Activated naive CD8-positive, alpha-beta T cell (primary cell): ENCODE data around the gene SYF2.
A peak's percentile ranks its signal among the peaks of the same experiment; 100 is the strongest.
"Not testable (repeated sequence)": the region's sequence is repeated elsewhere in the genome, so short reads cannot be mapped to it uniquely, and the experiment has no call there.

ENCODE experiments used
- H3K27ac Mint-ChIP-seq: one replicate; pipeline ENCODE4 v1.8.0; 2021; ENCODE audit warnings: mixed read lengths
- H3K27me3 Mint-ChIP-seq: one replicate; pipeline ENCODE4 v1.8.0; 2021; ENCODE audit warnings: mixed read lengths
- H3K36me3 Mint-ChIP-seq: one replicate; pipeline ENCODE4 v1.8.0; 2021; ENCODE audit warnings: mixed read lengths
- H3K4me1 Mint-ChIP-seq: one replicate; pipeline ENCODE4 v1.8.0; 2021; ENCODE audit warnings: low read depth, mixed read lengths
- H3K4me3 Mint-ChIP-seq: one replicate; pipeline ENCODE4 v1.8.0; 2021; ENCODE audit warnings: mild to moderate bottlenecking, mixed read lengths
- H3K9me3 Mint-ChIP-seq: one replicate; pipeline ENCODE4 v1.8.0; 2021; ENCODE audit warnings: low read depth, mixed read lengths

SYF2 gene

DNA sequence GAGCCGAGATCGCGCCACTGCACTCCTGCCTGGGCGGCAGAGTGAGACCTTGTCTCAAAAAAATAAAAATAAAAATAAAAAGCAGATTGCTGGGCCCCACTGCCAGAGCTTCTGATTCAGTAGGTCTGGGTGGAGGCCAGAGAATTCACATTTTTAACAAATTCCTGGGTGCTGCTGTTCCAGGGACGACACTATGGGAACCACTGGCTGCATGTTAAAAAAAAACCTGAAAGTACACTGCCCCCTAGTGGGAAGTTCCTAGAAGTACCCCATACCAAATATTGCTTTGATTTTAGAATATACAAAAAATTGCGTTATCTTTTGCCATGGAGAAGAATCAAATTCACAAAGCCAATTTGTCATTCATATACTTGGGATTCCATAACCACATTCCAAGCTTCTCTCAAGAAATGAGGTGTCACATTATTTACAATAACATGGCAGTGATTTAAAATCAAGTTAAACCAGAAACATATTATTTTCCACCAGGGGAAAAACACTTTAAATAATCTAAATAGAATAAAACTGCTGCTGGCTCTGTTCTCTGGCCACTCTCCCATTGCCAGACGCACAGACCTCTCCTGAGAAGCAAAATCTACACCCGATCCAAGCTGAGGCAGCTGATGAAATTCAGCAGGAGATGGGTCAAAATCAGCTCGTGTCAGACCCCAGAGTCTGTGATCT lies 27.4 kb downstream of the SYF2 start:
- Mint-ChIP-seq H3K9me3 (no peaks in the 10 kb centered on the region), H3K4me3 (no peak overlapping the region), H3K27me3 (no peaks in the 10 kb centered on the region), H3K4me1 (peaks cover 2% of the 10 kb centered on the region), H3K36me3 (no peaks in the 10 kb centered on the region), H3K27ac (no peak overlapping the region)

DNA sequence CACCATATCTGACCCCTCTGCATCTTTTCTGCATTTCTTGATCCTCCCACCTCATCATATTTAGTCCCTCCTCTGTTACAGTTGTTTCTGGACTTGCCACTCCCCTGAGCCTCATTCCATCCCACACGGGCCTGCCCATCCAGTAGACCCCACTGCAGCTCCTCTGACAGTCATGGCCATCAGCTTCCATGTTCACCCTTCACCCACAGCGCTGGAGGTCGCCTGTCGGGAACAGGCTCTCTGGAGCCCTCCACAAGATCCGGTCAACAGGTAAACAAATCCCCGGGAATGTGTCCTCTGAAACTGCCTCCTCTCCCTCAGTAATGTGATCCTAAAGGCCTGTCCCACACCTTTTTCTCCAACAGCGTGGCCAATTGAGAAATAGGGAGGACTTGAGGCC lies 31.3 kb downstream of the SYF2 start:
- Mint-ChIP-seq H3K4me1 (peaks cover 23% of the 10 kb centered on the region), H3K27ac (no peak overlapping the region), H3K4me3 (no peak overlapping the region), H3K9me3 (no peaks in the 10 kb centered on the region), H3K36me3 (no peaks in the 10 kb centered on the region), H3K27me3 (no peaks in the 10 kb centered on the region)

DNA sequence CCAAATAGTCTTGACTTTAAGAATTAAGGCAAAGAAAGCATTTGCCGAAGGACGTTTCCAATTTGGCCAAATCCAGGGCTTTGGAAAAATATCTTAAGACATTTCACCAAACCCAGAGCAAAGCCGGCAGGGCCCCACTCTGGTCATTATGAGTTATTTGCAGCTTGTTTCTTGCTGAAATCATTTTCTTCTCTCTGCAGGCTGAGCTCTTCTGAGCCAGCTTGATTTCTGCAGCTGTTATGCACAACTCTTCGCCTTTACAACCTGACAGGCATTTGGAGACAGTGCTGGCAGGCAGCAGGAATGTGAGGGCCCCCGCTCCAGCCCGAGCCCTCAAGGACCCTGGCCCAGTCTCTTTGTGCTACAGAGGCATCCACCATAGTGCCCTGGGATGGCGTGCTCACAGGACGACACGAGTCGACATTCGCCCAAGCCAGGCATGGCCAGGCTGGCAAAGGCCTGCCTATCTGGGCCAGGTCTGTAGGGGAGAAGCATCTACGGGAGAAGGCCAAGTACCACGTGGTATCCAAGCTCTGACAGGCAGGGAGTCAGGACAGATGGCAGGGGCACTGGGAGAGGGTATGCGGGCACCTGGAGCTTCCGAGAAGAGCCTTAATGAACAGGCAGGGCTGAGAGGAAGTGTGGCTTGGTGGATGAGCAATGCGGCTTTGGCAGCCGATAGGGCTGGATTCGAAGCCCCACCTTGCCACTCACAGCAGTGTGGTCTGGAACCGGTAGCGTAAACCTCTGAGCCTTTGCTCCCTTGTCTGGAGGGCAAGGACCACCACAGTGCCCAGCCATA lies 32.3 kb downstream of the SYF2 start:
- no peak overlapping the region for H3K27ac Mint-ChIP-seq
- no peaks in the 10 kb centered on the region for H3K9me3 Mint-ChIP-seq
- no peak overlapping the region for H3K4me3 Mint-ChIP-seq
- no peaks in the 10 kb centered on the region for H3K27me3 Mint-ChIP-seq
- no peaks in the 10 kb centered on the region for H3K36me3 Mint-ChIP-seq
- peaks cover 23% of the 10 kb centered on the region for H3K4me1 Mint-ChIP-seq

DNA sequence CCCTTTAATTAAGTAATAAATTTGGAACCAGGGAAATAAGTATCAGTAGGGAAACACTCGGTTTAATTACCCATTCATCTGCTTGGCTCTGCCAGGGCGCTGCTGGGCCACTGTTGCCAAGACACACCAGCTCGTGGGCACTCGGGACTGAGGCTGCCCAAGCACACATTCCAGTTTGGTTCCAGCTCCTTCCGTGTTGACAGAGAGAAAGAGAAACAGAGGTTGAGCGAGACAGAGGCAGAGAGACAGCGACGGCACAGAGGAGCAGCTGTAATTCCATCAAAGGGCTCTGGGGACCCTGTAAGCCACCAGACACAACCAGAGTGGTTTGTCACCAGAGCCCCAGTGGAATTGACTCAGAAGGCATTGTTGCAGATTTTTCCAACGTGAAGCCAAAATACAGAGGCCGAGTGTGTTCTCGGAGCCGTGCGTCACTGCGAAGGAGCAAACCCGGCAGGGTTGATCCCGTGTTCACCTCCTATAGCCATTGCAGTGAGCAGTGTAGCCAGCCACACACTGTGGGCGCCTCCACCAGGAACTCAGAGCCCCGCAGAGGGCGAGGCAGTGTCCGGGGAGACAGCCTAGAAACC lies 33.5 kb downstream of the SYF2 start:
- H3K36me3 Mint-ChIP-seq = no peaks in the 10 kb centered on the region

DNA sequence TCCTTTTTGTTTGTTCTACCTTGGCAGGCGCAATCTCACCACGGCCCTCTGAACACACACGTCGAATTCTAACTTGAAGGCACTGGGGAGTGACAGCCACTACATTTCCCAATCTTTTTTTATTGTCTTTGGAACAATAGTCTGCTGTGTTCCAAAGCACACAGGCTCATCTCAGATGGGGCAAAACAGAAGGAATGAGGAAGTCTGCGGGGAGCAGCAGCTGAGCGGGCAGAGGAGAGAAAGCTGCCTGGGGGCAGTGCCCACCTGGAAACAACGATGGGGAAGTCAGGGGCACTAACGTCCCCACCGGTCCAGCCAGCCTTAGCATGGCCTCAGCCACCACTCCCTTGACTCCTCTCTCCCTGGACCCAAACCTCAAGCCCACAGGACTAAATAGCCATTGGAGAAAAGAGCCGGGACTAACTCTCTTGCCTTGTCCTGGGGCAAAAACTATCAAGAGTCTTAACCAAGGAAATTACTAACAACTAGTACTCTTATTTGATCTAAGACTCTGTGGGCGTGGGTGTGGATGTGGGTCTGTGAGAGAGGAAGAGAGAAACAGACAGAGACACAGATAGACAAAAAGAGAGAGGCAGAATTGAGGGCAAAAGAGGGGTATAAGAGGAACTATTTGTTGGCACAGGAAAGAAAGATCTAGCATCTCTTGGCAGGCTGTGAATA lies 34.2 kb downstream of the SYF2 start:
- peak overlapping the region; percentile 25 for H3K4me3 Mint-ChIP-seq
- H3K27ac Mint-ChIP-seq = peak overlapping the region; percentile 0
- no peaks in the 10 kb centered on the region for H3K27me3 Mint-ChIP-seq
- H3K4me1 Mint-ChIP-seq = peaks cover 23% of the 10 kb centered on the region
- no peaks in the 10 kb centered on the region for H3K9me3 Mint-ChIP-seq
- no peaks in the 10 kb centered on the region for H3K36me3 Mint-ChIP-seq

More for the DNA sequence above, 33.5 kb downstream of the SYF2 start:
- H3K27ac Mint-ChIP-seq = peak overlapping the region; percentile 0
- peaks cover 23% of the 10 kb centered on the region for H3K4me1 Mint-ChIP-seq
- H3K4me3 Mint-ChIP-seq = peak overlapping the region; percentile 12
- H3K27me3 Mint-ChIP-seq = no peaks in the 10 kb centered on the region
- no peaks in the 10 kb centered on the region for H3K9me3 Mint-ChIP-seq

DNA sequence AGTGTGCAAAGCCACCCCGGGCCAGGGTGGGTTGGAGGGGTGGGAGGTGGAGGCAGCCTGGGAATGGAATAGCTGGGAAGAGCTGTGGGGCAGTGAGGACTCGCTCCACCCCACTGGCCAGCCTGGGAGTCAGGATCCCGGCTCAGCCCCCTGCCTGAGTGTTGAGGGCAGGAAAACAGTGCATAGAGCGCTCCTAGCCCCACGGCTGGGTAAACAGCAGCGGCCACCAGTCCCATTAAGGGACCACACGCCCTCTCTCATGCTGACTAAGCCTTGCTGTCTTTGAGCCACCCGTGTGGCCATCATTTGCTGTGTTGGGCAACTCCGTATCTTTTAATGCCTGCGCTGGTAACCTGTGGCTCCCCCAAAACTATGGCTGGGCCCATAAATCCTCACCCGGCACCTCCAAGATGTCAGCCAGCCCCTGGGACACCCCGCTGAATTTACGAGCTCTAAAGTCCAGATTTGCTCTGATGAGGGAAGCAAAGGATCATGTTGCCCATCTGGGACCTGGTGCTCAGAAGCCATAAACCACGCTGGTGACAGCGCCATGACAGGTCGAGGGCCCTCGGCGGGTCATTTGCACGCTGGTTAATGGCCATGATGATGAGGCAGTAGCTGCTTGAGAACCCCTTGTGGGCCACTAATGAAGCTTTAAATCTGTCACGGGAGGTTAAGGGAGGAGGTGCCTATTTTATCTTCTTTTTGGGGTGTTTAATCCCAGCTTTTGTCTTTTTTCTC lies 34.9 kb downstream of the SYF2 start:
- Mint-ChIP-seq H3K9me3 (no peaks in the 10 kb centered on the region), H3K4me1 (peaks cover 23% of the 10 kb centered on the region), H3K27ac (no peak overlapping the region), H3K27me3 (no peaks in the 10 kb centered on the region), H3K36me3 (no peaks in the 10 kb centered on the region), H3K4me3 (peak overlapping the region; percentile 25)

DNA sequence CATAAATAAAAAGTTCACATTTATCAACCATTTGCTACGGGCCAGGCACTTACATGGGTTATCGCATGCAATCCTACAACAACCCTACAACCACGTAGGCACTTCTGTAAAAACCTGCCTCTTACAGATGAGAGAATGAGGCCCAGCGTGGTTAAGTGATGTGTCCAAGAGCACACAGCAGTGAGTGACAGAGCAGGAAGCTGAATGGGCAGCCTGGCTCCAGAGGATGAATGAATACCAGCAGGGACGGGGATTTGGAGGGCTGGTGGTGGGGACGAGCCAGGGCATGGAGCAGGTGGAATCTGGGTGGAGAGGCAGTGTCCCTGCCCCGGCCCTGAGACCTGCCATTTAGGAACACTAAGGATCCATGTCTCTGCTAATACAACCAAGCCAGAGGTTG lies 35.5 kb downstream of the SYF2 start:
- Mint-ChIP-seq H3K4me3 (no peak overlapping the region), H3K27ac (no peak overlapping the region), H3K27me3 (no peaks in the 10 kb centered on the region), H3K4me1 (peaks cover 23% of the 10 kb centered on the region), H3K9me3 (no peaks in the 10 kb centered on the region), H3K36me3 (no peaks in the 10 kb centered on the region)

DNA sequence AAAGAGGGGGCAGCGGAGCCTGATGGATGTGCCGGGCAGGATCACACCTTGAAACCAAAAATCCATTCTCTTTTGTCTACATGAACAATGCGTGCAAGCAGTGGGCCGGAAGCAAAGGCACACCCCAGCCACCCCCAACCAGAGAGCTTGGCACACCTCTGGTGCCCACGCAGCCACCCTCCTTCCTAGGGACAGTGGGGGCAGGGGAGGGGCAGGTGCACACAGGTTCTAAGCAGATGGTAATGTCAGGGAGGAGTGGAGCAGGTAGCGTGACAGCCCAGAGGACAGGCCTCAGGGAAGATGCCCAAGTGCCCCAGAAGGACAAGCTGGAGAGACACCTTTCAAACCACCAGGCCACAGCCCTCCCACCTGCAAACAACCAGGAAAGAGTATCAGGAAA lies 36.5 kb downstream of the SYF2 start:
- no peak overlapping the region for H3K4me3 Mint-ChIP-seq
- no peaks in the 10 kb centered on the region for H3K9me3 Mint-ChIP-seq
- H3K4me1 Mint-ChIP-seq = peaks cover 21% of the 10 kb centered on the region
- H3K27me3 Mint-ChIP-seq = no peaks in the 10 kb centered on the region
- no peaks in the 10 kb centered on the region for H3K36me3 Mint-ChIP-seq
- H3K27ac Mint-ChIP-seq = no peak overlapping the region

DNA sequence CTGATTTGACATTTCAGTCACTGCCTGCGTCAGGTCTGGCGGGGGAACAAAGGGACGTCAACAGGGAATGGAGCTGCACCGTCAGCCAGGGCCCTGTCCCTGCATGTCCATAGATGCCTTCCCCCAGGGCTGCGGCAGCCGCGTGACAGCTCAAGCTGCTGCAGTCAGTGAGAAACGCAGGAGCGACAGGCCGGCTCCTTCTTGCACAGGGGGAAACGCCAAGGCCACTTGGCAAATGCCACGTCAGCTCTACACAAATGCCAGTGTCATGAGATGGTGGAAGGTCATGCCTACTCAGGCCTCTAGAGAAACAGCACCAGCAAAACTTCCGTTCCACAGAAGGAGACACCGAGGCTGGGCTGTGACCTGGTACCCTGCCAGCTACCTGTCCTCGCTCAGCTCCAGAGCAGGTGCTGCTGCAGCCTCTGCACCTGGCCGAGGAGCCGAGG lies 37.7 kb downstream of the SYF2 start:
- H3K4me1 Mint-ChIP-seq = peaks cover 21% of the 10 kb centered on the region
- no peaks in the 10 kb centered on the region for H3K27me3 Mint-ChIP-seq
- H3K4me3 Mint-ChIP-seq = no peak overlapping the region
- no peak overlapping the region for H3K27ac Mint-ChIP-seq
- H3K36me3 Mint-ChIP-seq = no peaks in the 10 kb centered on the region
- H3K9me3 Mint-ChIP-seq = no peaks in the 10 kb centered on the region

DNA sequence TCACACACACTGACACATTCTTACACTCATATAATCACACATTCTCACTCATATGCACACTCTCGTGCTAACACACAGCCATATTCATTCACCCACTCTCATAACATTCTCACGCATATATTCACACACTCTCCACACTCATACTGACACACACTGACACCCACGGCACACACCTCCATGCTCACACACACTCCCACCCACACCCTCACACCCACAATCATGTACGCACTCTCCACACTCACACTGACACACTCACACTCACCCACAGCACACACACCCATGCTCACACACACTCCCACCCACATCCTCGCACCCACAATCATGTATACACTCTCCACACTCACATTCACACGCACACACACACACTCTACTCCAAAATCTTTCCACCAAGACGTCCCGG lies 38.2 kb downstream of the SYF2 start:
- H3K4me1 Mint-ChIP-seq = peaks cover 19% of the 10 kb centered on the region
- H3K36me3 Mint-ChIP-seq = no peaks in the 10 kb centered on the region
- H3K9me3 Mint-ChIP-seq = no peaks in the 10 kb centered on the region
- no peak overlapping the region for H3K27ac Mint-ChIP-seq
- H3K4me3 Mint-ChIP-seq = no peak overlapping the region
- no peaks in the 10 kb centered on the region for H3K27me3 Mint-ChIP-seq

DNA sequence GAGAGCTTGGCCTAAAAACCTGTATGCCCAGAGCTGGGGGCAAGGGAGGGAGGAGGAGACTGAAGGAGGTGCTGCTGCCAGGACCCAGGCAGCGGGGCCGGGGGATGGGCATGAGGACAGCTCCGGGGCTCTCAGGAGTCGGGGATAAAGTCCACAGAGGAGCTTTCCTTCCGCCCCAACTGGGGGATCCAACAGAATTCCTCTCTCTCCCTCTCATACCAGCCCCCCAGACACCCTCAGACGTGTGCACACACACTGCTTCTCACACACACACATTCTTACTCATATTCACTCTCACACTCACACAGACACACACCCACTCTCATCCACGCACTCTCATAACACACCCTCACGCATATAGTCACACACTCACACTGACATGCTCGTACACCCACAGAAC lies 39.1 kb downstream of the SYF2 start:
- peaks cover 11% of the 10 kb centered on the region for H3K4me1 Mint-ChIP-seq
- no peak overlapping the region for H3K27ac Mint-ChIP-seq
- no peaks in the 10 kb centered on the region for H3K27me3 Mint-ChIP-seq
- H3K36me3 Mint-ChIP-seq = no peaks in the 10 kb centered on the region
- H3K4me3 Mint-ChIP-seq = no peak overlapping the region
- no peaks in the 10 kb centered on the region for H3K9me3 Mint-ChIP-seq

DNA sequence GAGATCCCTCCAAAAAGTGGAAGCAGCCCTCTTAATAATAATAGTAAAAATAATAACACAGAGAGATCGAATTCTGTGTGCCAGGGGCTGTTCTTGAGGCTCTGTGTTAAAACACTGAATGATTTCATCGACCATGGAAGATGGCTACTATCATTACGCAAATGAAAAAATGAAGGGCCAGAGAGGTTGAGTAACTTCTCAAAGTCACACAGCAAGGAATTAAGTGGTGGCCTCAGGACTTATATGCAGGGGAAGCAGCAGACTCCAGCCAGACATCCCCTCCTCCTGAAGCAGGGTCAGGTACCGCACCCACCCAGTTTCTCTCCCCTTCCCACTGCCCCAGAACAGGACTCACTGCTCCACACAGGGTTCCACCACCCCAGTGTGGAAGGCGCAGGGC lies 40.1 kb downstream of the SYF2 start:
- Mint-ChIP-seq H3K36me3 (no peaks in the 10 kb centered on the region), H3K4me1 (peaks cover 3% of the 10 kb centered on the region), H3K27ac (no peak overlapping the region), H3K4me3 (no peak overlapping the region), H3K9me3 (no peaks in the 10 kb centered on the region), H3K27me3 (no peaks in the 10 kb centered on the region)

DNA sequence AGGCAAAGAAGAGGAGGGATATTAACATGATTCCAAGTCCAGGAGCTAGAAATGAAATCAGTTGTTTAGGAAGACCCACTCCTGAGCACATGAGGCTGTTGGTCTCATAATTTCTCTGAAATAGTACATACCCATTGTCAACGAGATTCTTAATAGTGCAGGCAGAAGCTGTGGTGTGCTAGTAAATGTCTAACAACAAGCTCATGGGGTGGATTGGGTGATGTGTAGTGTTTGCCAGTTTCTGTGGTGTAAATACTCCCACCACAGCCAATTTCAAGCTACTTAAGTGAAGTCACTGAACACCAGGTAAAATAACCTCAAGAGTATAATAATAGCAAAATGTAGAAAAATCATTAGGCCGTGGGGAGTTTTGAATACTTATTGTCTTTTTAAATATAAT lies 42.0 kb downstream of the SYF2 start:
- Mint-ChIP-seq H3K27me3 (no peaks in the 10 kb centered on the region), H3K4me1 (no peaks in the 10 kb centered on the region), H3K4me3 (no peak overlapping the region), H3K36me3 (no peaks in the 10 kb centered on the region), H3K9me3 (no peaks in the 10 kb centered on the region), H3K27ac (no peak overlapping the region)

DNA sequence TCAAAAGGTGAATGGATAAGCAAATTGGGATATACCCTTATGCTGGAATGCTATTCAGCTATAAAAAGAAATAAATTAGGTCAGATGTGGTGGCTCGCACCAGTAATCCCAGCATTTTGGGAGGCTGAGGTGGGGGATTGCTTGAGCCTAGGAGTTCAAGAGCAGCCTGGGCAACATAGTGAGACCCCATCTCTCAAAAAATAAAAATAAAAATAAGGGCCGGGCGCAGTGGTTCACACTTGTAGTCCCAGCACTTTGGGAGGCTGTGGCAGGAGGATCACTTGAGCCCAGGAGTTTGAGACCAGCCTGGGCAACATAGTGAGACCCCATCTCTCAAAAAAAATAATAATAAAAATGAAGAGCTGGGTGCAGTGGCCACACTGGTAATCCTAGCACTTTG lies 44.4 kb downstream of the SYF2 start:
- not testable (repeated sequence) for H3K9me3 Mint-ChIP-seq, H3K4me3 Mint-ChIP-seq, H3K36me3 Mint-ChIP-seq, H3K27me3 Mint-ChIP-seq, H3K4me1 Mint-ChIP-seq, H3K27ac Mint-ChIP-seq
